HG03575 (cell line): Measurements from ENCODE around the gene PPP2R5C.
"Not testable (repeated sequence)": the region's sequence is repeated elsewhere in the genome, so short reads cannot be mapped to it uniquely, and the experiment has no call there.

Source experiments
- ATAC-seq: cut with Tn5 transposase; IDR thresholded peaks from one replicate; pipeline ENCODE4 v1.9.1; 2021; ENCODE audit not compliant: unreplicated experiment, insufficient number of reproducible peaks, low FRiP score; ENCODE audit errors: extremely low read depth

The PPP2R5C gene

DNA sequence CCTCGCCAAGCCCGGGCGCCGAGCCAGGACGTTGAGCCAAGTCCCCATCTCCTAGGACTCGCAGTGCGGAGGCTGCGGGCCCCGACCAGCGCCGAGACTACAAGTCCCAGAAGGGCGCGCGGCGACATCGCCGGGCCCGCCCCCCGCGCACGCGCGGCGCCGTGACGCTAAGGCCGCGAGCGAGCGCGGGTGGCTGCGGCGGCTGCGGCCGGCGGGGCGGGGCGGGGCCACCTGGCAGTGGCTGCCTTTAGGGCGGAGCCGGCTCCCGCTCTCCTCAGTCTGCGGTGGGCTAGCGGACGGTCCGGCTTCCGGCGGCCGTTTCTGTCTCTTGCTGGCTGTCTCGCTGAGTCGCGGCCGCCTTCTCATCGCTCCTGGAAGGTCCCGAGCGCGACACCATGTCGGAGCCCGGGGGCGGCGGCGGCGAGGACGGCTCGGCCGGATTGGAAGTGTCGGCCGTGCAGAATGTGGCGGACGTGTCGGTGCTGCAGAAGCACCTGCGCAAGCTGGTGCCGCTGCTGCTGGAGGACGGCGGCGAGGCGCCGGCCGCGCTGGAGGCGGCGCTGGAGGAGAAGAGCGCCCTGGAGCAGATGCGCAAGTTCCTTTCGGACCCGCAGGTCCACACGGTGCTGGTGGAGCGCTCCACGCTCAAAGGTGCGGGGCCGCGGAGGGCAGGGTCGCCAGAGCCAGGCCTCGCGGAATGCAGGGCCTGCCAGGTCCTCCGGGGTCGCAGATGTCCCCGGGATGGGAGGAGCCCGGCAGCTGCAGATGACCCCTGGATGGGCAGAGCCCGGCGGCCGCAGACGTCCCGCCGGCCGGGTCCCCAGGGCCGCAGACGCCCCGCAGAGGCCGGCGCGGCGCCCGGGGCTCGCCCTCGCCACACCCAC, 203.0 kb downstream of the PPP2R5C start, which contains the start of gene DYNC1H1:
Gene DYNC1H1, plus strand, starts transcription at position 277 of the 884 bp plus-strand sequence. Its CDS starts 119 bp downstream, at position 396.
- ATAC-seq: no peak

DNA sequence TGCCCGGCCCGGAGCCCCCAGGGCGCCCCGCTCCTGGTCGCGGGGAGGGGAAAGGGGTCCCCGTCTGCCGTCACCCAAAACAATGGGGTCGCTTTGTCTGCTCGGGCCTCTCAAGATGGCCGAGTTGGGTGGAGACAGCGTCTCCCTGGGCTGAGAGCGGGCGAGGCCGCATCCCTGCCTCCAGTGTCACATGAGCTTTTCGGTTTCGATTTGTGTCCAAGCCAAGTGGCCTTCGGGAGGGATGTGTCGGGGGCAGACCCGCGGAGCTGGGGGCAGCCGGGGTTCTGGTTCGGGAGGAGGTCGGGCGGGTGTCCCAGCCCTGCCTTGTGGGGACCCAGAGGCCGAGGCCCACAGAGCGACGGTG, 203.7 kb downstream of the PPP2R5C start:
- ATAC-seq: no peak

DNA sequence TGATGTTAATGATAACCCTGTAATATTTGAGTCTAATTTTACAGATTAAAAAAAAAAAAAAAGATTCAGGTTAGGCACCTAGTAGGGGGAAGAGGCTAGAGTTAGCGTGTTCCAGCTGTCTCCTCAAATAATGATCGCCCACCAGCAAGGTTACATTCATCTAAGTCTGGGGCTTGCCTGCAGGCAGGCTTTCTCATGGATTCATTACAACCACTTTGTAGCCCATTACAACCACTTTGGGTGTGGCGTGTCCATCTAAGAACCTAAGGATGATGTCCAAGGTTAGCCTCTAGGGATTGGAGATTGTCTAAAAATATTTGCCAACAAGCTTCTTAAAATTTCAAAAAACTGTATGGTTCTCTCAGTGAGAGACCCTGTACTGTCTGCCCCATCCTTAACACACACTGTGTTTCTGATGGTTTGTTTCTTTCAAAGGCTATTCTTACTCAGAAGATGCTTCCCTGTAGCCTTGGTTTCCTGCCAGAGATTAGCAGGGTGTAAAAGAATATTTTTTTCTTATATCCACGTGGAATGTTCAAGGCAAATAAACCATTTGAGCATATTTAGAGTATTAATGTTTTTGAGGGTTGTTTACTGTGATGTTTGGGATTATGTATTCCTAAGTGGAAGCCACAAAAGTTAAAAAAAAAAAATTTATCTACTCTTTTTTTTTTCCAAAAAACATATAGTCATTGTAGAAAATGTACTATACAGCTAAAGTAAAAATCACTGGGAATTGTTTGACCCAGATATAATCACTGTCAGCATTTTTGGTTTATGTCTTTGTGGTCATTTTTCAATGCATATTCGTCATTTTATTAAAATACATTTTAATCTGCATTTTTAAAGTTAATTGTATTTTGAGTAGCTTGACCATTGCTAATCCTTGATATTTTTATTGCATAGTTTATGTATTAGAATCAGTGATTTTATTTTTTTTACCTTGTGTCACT, 204.5 kb downstream of the PPP2R5C start:
- no peak for ATAC-seq

DNA sequence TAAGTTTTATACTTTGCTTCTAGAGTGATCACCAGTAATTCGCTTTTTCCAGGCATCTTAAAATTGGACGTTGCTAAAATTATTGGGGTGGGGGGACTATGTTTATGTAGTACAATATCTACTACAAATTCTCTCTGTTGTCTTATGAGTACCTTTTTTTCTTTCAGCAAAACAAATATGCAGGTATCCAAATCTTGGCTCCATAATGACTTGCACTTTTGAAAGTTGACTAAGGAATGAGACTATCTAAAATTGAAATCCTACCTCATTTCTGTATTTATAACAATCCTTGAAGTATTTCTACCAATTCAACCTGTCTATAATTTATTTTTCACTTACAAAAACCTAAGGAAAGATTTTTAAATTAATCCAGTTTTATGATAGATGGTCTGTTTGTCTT, 205.2 kb downstream of the PPP2R5C start:
- no peak for ATAC-seq

DNA sequence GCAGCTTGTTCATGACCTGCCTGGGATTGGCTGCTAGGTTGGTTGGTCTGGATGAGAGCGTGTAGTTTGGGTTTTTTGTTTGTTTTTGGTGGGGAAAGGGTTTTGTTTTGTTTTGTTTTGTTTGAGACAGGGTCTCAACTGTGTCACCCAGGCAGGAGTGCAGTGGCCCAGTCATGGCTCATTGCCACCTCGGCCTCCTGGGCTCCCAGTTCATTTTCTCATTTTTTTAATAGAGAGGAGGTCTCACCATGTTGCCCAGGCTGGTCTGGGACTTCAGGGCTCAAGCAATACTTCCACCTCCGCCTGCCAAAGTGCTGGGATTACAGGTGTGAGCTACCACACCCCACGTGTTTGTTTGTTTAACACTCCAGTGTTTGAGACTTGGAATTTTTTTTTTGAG, 206.7 kb downstream of the PPP2R5C start:
- no peak for ATAC-seq

DNA sequence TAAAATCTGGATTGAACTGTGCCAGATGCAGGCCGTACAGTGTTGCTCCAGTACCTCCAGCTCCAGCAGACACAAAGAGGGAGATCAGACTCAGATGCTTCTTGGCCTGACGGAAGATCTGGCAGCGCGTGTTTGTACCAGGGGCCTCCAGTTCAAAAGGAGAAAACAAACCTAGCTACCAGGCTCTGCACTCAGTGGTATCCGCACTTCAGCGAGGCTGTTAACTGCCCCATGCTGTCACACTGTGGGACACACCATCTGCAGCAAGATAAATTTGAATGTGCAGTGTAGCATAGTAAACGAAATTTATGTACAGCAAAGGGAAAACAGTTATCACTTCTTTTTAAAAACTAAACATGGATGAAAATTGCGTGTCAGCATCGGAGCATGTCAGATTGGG, 208.0 kb downstream of the PPP2R5C start:
- ATAC-seq: no peak

DNA sequence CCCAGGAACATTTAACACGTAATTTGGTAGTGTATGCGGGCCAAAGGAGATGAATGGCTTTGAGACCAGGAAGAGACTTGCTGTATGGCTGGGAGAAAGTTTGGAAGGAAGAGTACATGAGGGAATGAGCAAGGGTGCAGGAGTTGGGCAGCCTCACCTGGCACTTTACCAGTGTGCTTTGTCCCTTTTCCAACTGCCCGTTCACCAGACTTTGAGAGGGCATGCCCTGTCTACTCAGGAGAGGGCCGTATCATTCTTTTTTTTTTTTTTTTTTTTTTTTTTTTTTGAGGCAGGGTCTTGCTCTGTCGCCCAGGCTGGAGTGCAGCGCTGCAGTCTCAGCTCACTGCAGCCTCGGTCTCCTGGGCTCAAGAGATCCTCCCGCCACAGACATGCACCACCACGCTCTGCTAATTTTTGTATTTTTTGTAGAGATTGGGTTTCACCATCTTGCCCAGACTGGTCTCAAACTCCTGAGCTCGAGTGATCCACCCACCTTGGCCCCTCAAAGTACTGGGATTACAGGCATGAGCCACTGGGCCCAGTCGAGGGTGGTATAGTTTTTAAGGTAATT, 209.4 kb downstream of the PPP2R5C start:
- ATAC-seq: no peak

DNA sequence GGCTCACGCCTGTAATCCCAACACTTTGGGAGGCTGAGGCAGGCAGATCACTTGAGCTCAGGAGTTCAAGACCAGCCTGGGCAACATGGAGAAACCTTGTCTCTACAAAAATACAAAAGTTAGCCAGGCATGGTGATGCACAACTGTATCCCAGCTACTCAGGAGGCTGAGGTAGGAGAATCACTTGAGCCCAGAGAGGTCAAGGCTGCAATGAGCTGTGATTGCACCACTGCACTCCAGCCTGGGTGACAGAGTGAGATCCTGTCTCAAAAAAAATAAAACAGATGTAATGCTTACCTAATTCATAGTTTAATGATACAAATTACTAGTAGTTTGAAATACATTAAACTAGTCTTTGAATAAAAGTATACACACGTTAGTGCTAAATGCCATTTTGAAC, 209.9 kb downstream of the PPP2R5C start:
- not testable (repeated sequence) for ATAC-seq

DNA sequence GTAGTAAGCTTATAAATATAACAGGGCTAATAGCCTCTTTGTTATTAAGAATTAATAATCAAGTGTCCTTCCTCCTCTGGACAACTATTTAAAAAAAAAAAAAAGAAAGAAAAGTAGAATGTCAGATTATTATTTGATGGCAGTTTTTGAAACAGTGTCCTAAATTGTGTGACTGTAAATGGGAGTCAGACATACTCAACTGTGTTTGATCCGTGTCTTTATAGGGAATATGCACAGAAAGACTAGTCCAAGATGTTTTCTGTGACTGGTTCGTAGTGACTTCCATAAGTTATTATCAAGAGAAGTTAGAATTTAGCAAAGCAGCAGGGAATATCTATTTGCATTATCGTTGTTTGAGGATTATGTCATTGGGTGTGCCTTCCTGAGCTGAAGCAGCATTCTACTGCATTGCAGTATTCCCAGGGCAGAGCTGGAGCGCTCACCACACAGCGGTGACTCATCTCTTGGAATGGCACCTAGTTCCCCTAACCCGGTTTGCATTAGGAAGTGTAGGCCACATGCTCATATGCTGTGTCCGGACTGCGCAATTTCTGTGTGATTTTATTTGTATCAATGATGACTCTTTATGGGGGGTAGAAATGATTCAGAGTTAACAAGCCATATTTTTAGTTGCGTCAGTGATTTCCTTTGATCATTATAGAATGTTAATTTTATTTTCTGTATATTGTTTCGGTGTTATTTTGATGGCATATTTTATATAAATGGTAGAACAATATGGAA, 210.8 kb downstream of the PPP2R5C start:
- no peak for ATAC-seq

DNA sequence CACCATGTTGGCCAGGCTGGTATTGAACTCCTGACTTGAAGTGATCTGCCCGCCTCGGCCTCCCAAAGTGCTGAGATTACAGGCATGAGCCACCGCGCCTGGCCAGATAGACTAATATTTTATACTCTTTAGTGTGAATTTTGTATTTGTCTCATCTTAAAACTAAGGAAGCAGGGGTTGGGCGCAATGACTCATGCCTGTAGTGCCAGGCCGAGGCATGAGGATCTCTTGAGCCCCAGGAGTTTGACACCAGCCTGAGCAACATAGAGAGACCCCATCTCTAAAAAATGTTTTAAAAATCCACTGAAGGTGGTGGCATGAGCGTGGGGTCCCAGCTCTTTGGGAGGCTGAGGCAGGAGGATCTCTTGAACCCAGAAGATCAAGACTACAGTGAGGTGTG, 211.8 kb downstream of the PPP2R5C start:
- no peak for ATAC-seq

DNA sequence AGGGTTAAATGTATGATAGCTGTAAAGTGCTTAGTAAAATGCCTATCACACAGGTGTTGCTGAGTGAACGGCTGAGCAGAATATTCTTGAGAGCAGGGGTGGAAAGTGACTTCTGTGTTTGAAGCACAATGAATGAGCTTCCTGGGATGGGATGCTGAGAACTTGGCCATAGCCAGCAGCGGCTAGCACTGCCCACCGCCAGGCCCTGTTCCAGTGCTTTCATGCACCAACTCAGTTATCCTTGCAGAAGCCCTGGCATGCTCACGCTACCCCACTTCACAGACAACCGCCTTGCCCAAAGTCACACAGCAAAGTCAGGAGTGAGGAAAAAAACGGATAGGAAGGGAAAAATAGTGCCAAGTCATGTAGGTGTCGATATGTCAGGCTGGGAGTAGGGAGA, 213.7 kb downstream of the PPP2R5C start:
- no peak for ATAC-seq
